Liver (tissue), 9 donors: Measurements from ENCODE around the gene LDAH. TPM values are rescaled to one million over a fixed set of nuclear protein-coding genes. Genes with fewer than 3 reads are reported as not detected.
A peak's percentile ranks its signal among the peaks of the same experiment; 100 is the strongest.

Source experiments
- DNase-seq: peaks from one replicate; pipeline ENCODE4 v3.0.0-alpha.2; 2017; ENCODE audit warnings: low spot score
- H3K27ac ChIP-seq, 2 donors: one replicate each; pipeline ENCODE4 v1.7.0; 2013; ENCODE audit warnings: inconsistent platforms in 2 of 2, low read length in 2 of 2, control low read depth in 1 of 2, low read depth in 1 of 2, mild to moderate bottlenecking in 1 of 2
- H3K27me3 ChIP-seq, 4 donors: one replicate each; pipeline versions ENCODE4 v1.6.1 to v1.7.0; 2013; ENCODE audit warnings: low read length in 3 of 4, inconsistent platforms in 1 of 4, mild to moderate bottlenecking in 1 of 4, moderate library complexity in 1 of 4; ENCODE audit not compliant: control insufficient read depth in 4 of 4, insufficient read depth in 4 of 4
- H3K36me3 ChIP-seq, 4 donors: one replicate each; pipeline versions ENCODE4 v1.6.1 to v1.7.0; 2013; ENCODE audit warnings: low read length in 3 of 4, mild to moderate bottlenecking in 3 of 4, low read depth in 1 of 4, moderate library complexity in 1 of 4; ENCODE audit not compliant: control insufficient read depth in 4 of 4, insufficient read depth in 3 of 4
- H3K4me1 ChIP-seq, 4 donors: one replicate each; pipeline versions ENCODE4 v1.6.1 to v1.7.0; 2013; ENCODE audit warnings: low read length in 3 of 4, mild to moderate bottlenecking in 3 of 4, moderate library complexity in 1 of 4; ENCODE audit not compliant: control insufficient read depth in 4 of 4, insufficient read depth in 4 of 4
- H3K4me3 ChIP-seq, 3 donors: one replicate each; pipeline versions ENCODE4 v1.6.1 to v1.7.0; 2013; ENCODE audit warnings: low read length in 3 of 3, control low read depth in 1 of 3, low read depth in 1 of 3, mild to moderate bottlenecking in 1 of 3
- H3K9ac ChIP-seq, 2 donors: one replicate each; pipeline ENCODE4 v1.7.0; 2013; ENCODE audit warnings: low read length in 2 of 2, mild to moderate bottlenecking in 2 of 2, moderate library complexity in 2 of 2, control low read depth in 1 of 2, low read depth in 1 of 2
- H3K9me3 ChIP-seq, 4 donors: one replicate each; pipeline versions ENCODE4 v1.6.1 to v1.7.0; 2013; ENCODE audit warnings: low read length in 3 of 4; ENCODE audit not compliant: control insufficient read depth in 4 of 4
- EGR1 ChIP-seq, 2 donors: IDR thresholded peaks; 2 replicates each; pipeline ENCODE4 v1.6.1; 2016 to 2018; ENCODE audit warnings: antibody characterized with exemption in 2 of 2, low read depth in 2 of 2
- FOXA1 ChIP-seq: IDR thresholded peaks from 2 replicates; pipeline ENCODE4 v1.6.1; 2016; ENCODE audit warnings: antibody characterized with exemption
- FOXA2 ChIP-seq: IDR thresholded peaks from 2 replicates; pipeline ENCODE4 v1.6.1; 2016; ENCODE audit warnings: antibody characterized with exemption
- GABPA ChIP-seq, 2 donors: IDR thresholded peaks in 1 of 2; conservative IDR thresholded peaks in 1 of 2; 2 replicates each; pipeline ENCODE4 v1.6.1; 2016; ENCODE audit warnings: antibody characterized with exemption in 2 of 2, mild to moderate bottlenecking in 1 of 2, moderate library complexity in 1 of 2
- HNF4A ChIP-seq, 2 donors: conservative IDR thresholded peaks; 2 replicates each; pipeline ENCODE4 v1.6.1; 2016; ENCODE audit warnings: antibody characterized with exemption in 2 of 2, mild to moderate bottlenecking in 2 of 2
- HNF4G ChIP-seq: IDR thresholded peaks from 2 replicates; pipeline ENCODE4 v1.6.1; 2016; ENCODE audit warnings: antibody characterized with exemption
- JUND ChIP-seq, 2 donors: IDR thresholded peaks; 2 replicates each; pipeline ENCODE4 v1.6.1; 2016; ENCODE audit warnings: antibody characterized with exemption in 2 of 2
- NR2F2 ChIP-seq: IDR thresholded peaks from 2 replicates; pipeline ENCODE4 v1.6.1; 2016; ENCODE audit warnings: antibody characterized with exemption
- RAD21 ChIP-seq, 2 donors: IDR thresholded peaks; 2 replicates each; pipeline ENCODE4 v1.6.1; 2016; ENCODE audit warnings: antibody characterized with exemption in 2 of 2, mild to moderate bottlenecking in 2 of 2
- RXRA ChIP-seq, 2 donors: IDR thresholded peaks; 2 replicates each; pipeline ENCODE4 v1.6.1; 2017 to 2018; ENCODE audit warnings: antibody characterized with exemption in 2 of 2, mild to moderate bottlenecking in 1 of 2
- SP1 ChIP-seq: IDR thresholded peaks from 2 replicates; pipeline ENCODE4 v1.6.1; 2018; ENCODE audit warnings: antibody characterized with exemption, mild to moderate bottlenecking
- TAF1 ChIP-seq: conservative IDR thresholded peaks from 2 replicates; pipeline ENCODE4 v1.6.1; 2016; ENCODE audit warnings: antibody characterized with exemption, mild to moderate bottlenecking
- YY1 ChIP-seq: IDR thresholded peaks from 2 replicates; pipeline ENCODE4 v1.6.1; 2016; ENCODE audit warnings: antibody characterized with exemption, mild to moderate bottlenecking
- WGBS: extraction: QIAGEN DNeasy Blood & Tissue Kit; methylation state at CpG from one replicate; pipeline ENCODE4 v1.1.7; 2013; 5-methylcytosine and 5-hydroxymethylcytosine counted together
- polyA plus RNA-seq, 2 donors: library from polyadenylated mRNA; stranded (reverse) in 1 of 2; unstranded in 1 of 2; fragments of 200-250 nt in 1 of 2; fragments of >200 nt in 1 of 2; fragmentation: Nextera tagmentation in 1 of 2; extraction: Ambion mirVana in 1 of 2; gene quantifications; one replicate each; pipeline versions ENCODE4 v1.2.1 to v1.2.3, GENCODE V29; 2013 to 2015
- total RNA-seq, 2 donors: library from RNA; depleted of rRNA; stranded (reverse); fragments of >200 nt; gene quantifications; one replicate each; pipeline ENCODE4 v1.2.3, GENCODE V29; 2014
- TF ChIP-seq, protein P1 (sequence below): IDR thresholded peaks from 2 replicates; pipeline ENCODE4 v1.6.1; 2016; ENCODE audit warnings: antibody characterized with exemption
- TF ChIP-seq, protein P2 (sequence below): IDR thresholded peaks from 2 replicates; pipeline ENCODE4 v1.6.1; 2016; ENCODE audit warnings: antibody characterized with exemption
- TF ChIP-seq, protein P3 (sequence below): fragments of 150-350 bp; IDR thresholded peaks from 2 replicates; pipeline ENCODE4 v1.5.1; 2017; ENCODE audit warnings: improper control_type of control experiment, low read depth, low read length; ENCODE audit not compliant: missing input control
- TF ChIP-seq, protein P4 (sequence below): IDR thresholded peaks from 2 replicates; pipeline ENCODE4 v1.6.1; 2016; ENCODE audit warnings: antibody characterized with exemption, mild to moderate bottlenecking
- TF ChIP-seq, protein P5 (sequence below): IDR thresholded peaks from 2 replicates; pipeline ENCODE4 v1.6.1; 2016; ENCODE audit warnings: antibody characterized with exemption
- donor health status: healthy.
- donor health status: healthy.
- donor health status: healthy.
- donor health status: healthy.
- donor health status: healthy.

Gene LDAH
- total and polyA plus RNA-seq, 4 donors = 5.8 to 17.7 (median 9.7) TPM

DNA sequence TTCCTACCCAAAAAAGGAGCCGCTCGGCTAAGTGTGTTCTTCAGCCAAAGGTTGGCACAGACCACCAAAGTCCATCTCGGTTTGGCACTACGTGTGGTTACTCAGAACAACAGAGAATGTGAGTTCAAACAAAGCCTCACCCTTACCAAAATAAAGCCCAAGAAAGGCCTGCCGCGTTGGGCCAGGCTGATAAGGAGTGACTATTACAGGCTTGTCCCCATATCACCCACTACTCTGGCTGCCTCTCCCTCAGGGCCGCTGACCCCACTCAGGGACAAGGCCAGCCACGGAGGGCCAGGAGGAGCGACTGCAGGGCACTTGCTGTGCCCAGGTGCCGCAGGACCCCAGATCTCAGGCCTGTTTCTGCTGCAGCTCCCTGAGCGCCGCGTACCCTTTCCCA, 185.8 kb downstream of the LDAH start (continued):
- TF ChIP-seq SP1 (peak; percentile 81), RAD21 (IDR thresholded peaks at IDR 0.05) (peak in 1 of 2 donors; percentile 38), EGR1 (IDR thresholded peaks at IDR 0.05; ENCODE audit: low read depth in 2 of 2) (no peak)

DNA sequence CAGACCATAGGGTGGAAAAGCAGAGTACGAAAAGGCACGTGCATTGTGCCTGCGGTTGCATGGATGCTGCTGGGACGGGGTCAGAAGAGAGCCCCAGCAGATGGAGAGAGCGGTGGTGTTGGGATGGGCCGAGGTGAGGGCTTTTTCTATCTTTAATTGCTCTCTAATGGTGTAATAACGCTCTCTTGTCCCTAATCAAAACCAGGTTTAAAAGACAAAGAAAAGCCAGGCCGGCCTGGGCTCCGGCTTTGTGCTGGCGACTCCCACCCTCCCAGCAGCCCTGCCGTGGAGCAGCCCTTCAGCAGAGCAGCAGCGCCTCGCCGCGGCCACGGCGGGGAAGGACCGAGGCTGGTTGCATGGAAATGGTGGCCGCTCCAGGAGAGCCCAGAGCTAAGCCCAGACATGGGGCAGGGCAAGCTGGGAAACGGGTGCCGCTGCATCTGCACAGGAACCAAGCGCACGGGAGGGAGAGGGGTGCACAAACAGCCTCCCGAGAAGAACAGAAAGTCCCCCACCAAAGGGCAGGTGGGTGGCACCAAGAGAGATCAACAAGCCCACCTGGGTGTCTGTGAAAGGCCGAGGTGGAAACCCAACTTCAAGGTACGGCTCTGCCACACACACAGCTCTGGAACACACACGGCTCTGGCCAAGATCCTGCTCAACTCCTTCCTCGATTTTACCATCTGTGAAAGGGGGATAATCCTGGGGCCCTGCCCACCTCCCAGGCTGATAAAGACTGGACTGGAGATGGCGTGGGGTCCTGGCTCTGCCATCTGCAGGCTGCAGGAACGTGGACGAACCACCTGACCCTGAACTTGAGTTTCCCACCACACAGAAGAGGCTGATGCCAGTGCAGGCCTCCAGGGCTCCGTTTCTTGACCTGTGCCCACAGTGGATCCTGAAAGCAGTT, 187.0 kb downstream of the LDAH start:
- TF ChIP-seq FOXA2 (no peak), FOXA1 (no peak), YY1 (peak; percentile 54), GABPA (IDR thresholded peaks at IDR 0.05 in 1 of 2, conservative IDR thresholded peaks at IDR 0.05 in 1 of 2) (no peak), NR2F2 (no peak), SP1 (peak; percentile 17), JUND (IDR thresholded peaks at IDR 0.05) (no peak), EGR1 (IDR thresholded peaks at IDR 0.05; ENCODE audit: low read depth in 2 of 2) (no peak), HNF4G (no peak), HNF4A (conservative IDR thresholded peaks at IDR 0.05) (peak in 1 of 2 donors; percentile 9), TAF1 (no peak), RXRA (IDR thresholded peaks at IDR 0.05) (peak in 1 of 2 donors; percentile 4), RAD21 (IDR thresholded peaks at IDR 0.05) (peak; percentile 99 to 100)
- TF ChIP-seq, protein P1, sequence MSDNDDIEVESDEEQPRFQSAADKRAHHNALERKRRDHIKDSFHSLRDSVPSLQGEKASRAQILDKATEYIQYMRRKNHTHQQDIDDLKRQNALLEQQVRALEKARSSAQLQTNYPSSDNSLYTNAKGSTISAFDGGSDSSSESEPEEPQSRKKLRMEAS = no peak
- TF ChIP-seq, protein P2, sequence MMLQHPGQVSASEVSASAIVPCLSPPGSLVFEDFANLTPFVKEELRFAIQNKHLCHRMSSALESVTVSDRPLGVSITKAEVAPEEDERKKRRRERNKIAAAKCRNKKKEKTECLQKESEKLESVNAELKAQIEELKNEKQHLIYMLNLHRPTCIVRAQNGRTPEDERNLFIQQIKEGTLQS = no peak
- TF ChIP-seq, protein P3, sequence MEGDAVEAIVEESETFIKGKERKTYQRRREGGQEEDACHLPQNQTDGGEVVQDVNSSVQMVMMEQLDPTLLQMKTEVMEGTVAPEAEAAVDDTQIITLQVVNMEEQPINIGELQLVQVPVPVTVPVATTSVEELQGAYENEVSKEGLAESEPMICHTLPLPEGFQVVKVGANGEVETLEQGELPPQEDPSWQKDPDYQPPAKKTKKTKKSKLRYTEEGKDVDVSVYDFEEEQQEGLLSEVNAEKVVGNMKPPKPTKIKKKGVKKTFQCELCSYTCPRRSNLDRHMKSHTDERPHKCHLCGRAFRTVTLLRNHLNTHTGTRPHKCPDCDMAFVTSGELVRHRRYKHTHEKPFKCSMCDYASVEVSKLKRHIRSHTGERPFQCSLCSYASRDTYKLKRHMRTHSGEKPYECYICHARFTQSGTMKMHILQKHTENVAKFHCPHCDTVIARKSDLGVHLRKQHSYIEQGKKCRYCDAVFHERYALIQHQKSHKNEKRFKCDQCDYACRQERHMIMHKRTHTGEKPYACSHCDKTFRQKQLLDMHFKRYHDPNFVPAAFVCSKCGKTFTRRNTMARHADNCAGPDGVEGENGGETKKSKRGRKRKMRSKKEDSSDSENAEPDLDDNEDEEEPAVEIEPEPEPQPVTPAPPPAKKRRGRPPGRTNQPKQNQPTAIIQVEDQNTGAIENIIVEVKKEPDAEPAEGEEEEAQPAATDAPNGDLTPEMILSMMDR = peak; percentile 95
- TF ChIP-seq, protein P4, sequence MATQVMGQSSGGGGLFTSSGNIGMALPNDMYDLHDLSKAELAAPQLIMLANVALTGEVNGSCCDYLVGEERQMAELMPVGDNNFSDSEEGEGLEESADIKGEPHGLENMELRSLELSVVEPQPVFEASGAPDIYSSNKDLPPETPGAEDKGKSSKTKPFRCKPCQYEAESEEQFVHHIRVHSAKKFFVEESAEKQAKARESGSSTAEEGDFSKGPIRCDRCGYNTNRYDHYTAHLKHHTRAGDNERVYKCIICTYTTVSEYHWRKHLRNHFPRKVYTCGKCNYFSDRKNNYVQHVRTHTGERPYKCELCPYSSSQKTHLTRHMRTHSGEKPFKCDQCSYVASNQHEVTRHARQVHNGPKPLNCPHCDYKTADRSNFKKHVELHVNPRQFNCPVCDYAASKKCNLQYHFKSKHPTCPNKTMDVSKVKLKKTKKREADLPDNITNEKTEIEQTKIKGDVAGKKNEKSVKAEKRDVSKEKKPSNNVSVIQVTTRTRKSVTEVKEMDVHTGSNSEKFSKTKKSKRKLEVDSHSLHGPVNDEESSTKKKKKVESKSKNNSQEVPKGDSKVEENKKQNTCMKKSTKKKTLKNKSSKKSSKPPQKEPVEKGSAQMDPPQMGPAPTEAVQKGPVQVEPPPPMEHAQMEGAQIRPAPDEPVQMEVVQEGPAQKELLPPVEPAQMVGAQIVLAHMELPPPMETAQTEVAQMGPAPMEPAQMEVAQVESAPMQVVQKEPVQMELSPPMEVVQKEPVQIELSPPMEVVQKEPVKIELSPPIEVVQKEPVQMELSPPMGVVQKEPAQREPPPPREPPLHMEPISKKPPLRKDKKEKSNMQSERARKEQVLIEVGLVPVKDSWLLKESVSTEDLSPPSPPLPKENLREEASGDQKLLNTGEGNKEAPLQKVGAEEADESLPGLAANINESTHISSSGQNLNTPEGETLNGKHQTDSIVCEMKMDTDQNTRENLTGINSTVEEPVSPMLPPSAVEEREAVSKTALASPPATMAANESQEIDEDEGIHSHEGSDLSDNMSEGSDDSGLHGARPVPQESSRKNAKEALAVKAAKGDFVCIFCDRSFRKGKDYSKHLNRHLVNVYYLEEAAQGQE = no peak
- TF ChIP-seq, protein P5, sequence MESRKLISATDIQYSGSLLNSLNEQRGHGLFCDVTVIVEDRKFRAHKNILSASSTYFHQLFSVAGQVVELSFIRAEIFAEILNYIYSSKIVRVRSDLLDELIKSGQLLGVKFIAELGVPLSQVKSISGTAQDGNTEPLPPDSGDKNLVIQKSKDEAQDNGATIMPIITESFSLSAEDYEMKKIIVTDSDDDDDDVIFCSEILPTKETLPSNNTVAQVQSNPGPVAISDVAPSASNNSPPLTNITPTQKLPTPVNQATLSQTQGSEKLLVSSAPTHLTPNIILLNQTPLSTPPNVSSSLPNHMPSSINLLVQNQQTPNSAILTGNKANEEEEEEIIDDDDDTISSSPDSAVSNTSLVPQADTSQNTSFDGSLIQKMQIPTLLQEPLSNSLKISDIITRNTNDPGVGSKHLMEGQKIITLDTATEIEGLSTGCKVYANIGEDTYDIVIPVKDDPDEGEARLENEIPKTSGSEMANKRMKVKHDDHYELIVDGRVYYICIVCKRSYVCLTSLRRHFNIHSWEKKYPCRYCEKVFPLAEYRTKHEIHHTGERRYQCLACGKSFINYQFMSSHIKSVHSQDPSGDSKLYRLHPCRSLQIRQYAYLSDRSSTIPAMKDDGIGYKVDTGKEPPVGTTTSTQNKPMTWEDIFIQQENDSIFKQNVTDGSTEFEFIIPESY = no peak
- H3K27ac ChIP-seq = peak overlapping the region in 1 of 2 donors; percentile 29
- peak; percentile 81 for DNase-seq
- H3K4me1 ChIP-seq = peaks cover 5 to 36% (median 19%) of the 10 kb centered on the region in 4 donors
- WGBS = 30% methylated on average over 32 of the region's 32 CpGs
- H3K36me3 ChIP-seq = peaks cover 0 to 2% (median under 1%) of the 10 kb centered on the region in 4 donors
- H3K9me3 ChIP-seq = no peaks in the 10 kb centered on the region
- H3K27me3 ChIP-seq = no peaks in the 10 kb centered on the region
- no peak overlapping the region for H3K4me3 ChIP-seq
- H3K9ac ChIP-seq = peak overlapping the region in 1 of 2 donors; percentile 42
